HepG2 (cell line): Measurements from ENCODE around the gene FOXA1. TPM values are rescaled to one million over a fixed set of nuclear protein-coding genes. Genes with fewer than 3 reads are reported as not detected.

Experiments
- ATAC-seq: fragments of 200-7000 bp; cut with Tn5 transposase; 3 replicates; pipeline ENCODE4 v1.9.1; 2020; ENCODE audit warnings: mild to moderate bottlenecking, moderate library complexity
- BruUV-seq: library from RNA; stranded (reverse); fragments of 400-500 nt; replicated peaks from 2 replicates; lab custom pipeline; 2021; lab: Mats Ljungman, UMichigan
- CTCF ChIA-PET: fragments of 300-600 bp; formaldehyde crosslinking; extraction: SDS; loops from one replicate; lab custom pipeline; 2021; ENCODE audit warnings: low total read pairs, inconsistent platforms, low intra/inter-chr PET ratio; lab: Yijun Ruan, JAX
- POLR2A ChIA-PET: fragments of 350-600 bp; sonication (Branson Sonifier 250); formaldehyde crosslinking; loops from one replicate; lab custom pipeline; 2020; ENCODE audit warnings: antibody characterized with exemption, inconsistent platforms; lab: Yijun Ruan, JAX
- DNase-seq: peaks from one replicate; pipeline ENCODE4 v3.0.0-alpha.2; 2015; ENCODE audit warnings: low spot score
- FAIRE-seq: peaks from 3 replicates; lab custom pipeline; 2011; peaks lifted over from hg19 to GRCh38; lab: Jason Lieb, UNC
- H2AFZ ChIP-seq: one replicate; pipeline ENCODE4 v1.6.1; 2011; ENCODE audit warnings: low read length, inconsistent platforms
- H3K27ac ChIP-seq: fragments of 300-600 bp; 3 replicates; pipeline ENCODE4 v1.8.0; 2011; ENCODE audit warnings: mixed run types, mild to moderate bottlenecking, mixed read lengths, low read length, inconsistent platforms; ENCODE audit not compliant: insufficient read depth; ENCODE audit errors: extremely low read length
- H3K27me3 ChIP-seq, 2 experiments: fragments of 200-600 bp in 1 of 2; 2 replicates in 1 of 2; 3 replicates in 1 of 2; pipeline versions ENCODE4 v1.6.0 to v1.8.0; 2011; ENCODE audit warnings: low read length in 2 of 2, mild to moderate bottlenecking in 2 of 2, moderate library complexity in 2 of 2, inconsistent platforms in 1 of 2; ENCODE audit not compliant: insufficient read depth in 2 of 2, control insufficient read depth in 1 of 2
- H3K36me3 ChIP-seq, 2 experiments: fragments of 200-600 bp in 1 of 2; replicated peaks in 1 of 2; 2 replicates in 1 of 2; 3 replicates in 1 of 2; pipeline versions ENCODE4 v1.5.1 to v1.8.0; 2011; ENCODE audit warnings: low read length in 2 of 2, inconsistent platforms in 1 of 2; ENCODE audit not compliant: insufficient read depth in 2 of 2, control insufficient read depth in 1 of 2
- H3K4me1 ChIP-seq: 2 replicates; pipeline ENCODE4 v1.5.1; 2012; ENCODE audit warnings: low read length, inconsistent platforms; ENCODE audit not compliant: insufficient read depth
- H3K4me2 ChIP-seq: 2 replicates; pipeline ENCODE4 v1.6.0; 2011; ENCODE audit warnings: low read depth, low read length, inconsistent platforms
- H3K4me3 ChIP-seq, 3 experiments: fragments of 200-600 bp in 1 of 3; sonication (generic), shearing (Covaris generic) in 1 of 3; replicated peaks in 1 of 3; 2 replicates each; pipeline ENCODE4 v1.5.1; 2011 to 2016; ENCODE audit warnings: low read length in 3 of 3, inconsistent platforms in 2 of 3, low read depth in 2 of 3, mild to moderate bottlenecking in 2 of 3, control low read depth in 1 of 3, mixed read lengths in 1 of 3; ENCODE audit not compliant: insufficient read depth in 1 of 3
- H3K79me2 ChIP-seq: one replicate; pipeline ENCODE4 v1.6.1; 2011; ENCODE audit warnings: low read length, inconsistent platforms; ENCODE audit not compliant: insufficient read depth
- H3K9ac ChIP-seq: 2 replicates; pipeline ENCODE4 v1.6.0; 2011; ENCODE audit warnings: mild to moderate bottlenecking, low read depth, low read length, inconsistent platforms; ENCODE audit not compliant: insufficient read depth
- H3K9me3 ChIP-seq: 2 replicates; pipeline ENCODE4 v1.5.1; 2012; ENCODE audit warnings: mild to moderate bottlenecking, low read length
- H4K20me1 ChIP-seq: 2 replicates; pipeline ENCODE4 v1.6.0; 2011; ENCODE audit warnings: inconsistent platforms, mild to moderate bottlenecking, low read length, moderate library complexity; ENCODE audit not compliant: insufficient read depth
- BORCS8-MEF2B ChIP-seq: sonication (generic); formaldehyde crosslinking; IDR thresholded peaks from 2 replicates; pipeline ENCODE4 v1.8.0; 2022; ENCODE audit warnings: mild to moderate bottlenecking, missing genetic modification reagents
- CENPT ChIP-seq: sonication (generic); formaldehyde crosslinking; IDR thresholded peaks from 2 replicates; pipeline ENCODE4 v1.8.0; 2022; ENCODE audit warnings: low read depth, mild to moderate bottlenecking, moderate library complexity, missing genetic modification reagents
- CREB3 ChIP-seq: sonication (generic); formaldehyde crosslinking; IDR thresholded peaks from 2 replicates; pipeline ENCODE4 v1.5.0; 2020; ENCODE audit warnings: missing genetic modification reagents
- GATAD1 ChIP-seq: IDR thresholded peaks from 2 replicates; pipeline ENCODE4 v1.6.1; 2016; ENCODE audit warnings: missing genetic modification reagents, missing compliant biosample characterization
- HNRNPK ChIP-seq: fragments of 200-400 bp; formaldehyde crosslinking; IDR thresholded peaks from 2 replicates; pipeline ENCODE4 v1.6.1; 2018; ENCODE audit warnings: low read length, low read depth, moderate library complexity, mild to moderate bottlenecking; ENCODE audit not compliant: poor library complexity, severe bottlenecking
- HOXA9 ChIP-seq: sonication (generic); formaldehyde crosslinking; IDR thresholded peaks from 2 replicates; pipeline ENCODE4 v1.8.1; 2022; ENCODE audit warnings: missing genetic modification reagents, mild to moderate bottlenecking, moderate library complexity, borderline replicate concordance
- KAT8 ChIP-seq: IDR thresholded peaks from 2 replicates; pipeline ENCODE4 v1.6.1; 2016; ENCODE audit warnings: missing genetic modification reagents, missing compliant biosample characterization
- LCORL ChIP-seq, 2 experiments: fragments of 450-650 bp in 1 of 2; sonication (generic) in 1 of 2; formaldehyde crosslinking in 1 of 2; IDR thresholded peaks; 2 replicates each; pipeline versions ENCODE4 v1.5.0 to v1.6.1; 2017 to 2020; ENCODE audit warnings: antibody characterized with exemption in 1 of 2, missing genetic modification reagents in 1 of 2
- MIER2 ChIP-seq: IDR thresholded peaks from 2 replicates; pipeline ENCODE4 v1.6.1; 2016; ENCODE audit warnings: missing biosample characterization, missing genetic modification reagents
- MXI1 ChIP-seq: IDR thresholded peaks from 3 replicates; pipeline ENCODE4 v1.6.1; 2012; ENCODE audit warnings: low read depth, low read length, inconsistent platforms, borderline replicate concordance
- NPAS2 ChIP-seq: sonication (generic); formaldehyde crosslinking; IDR thresholded peaks from 2 replicates; pipeline ENCODE4 v1.8.0; 2022; ENCODE audit warnings: mild to moderate bottlenecking, missing genetic modification reagents, borderline replicate concordance
- NR0B2 ChIP-seq: sonication (generic); formaldehyde crosslinking; IDR thresholded peaks from 2 replicates; pipeline ENCODE4 v1.4.0; 2020; ENCODE audit warnings: mild to moderate bottlenecking, missing genetic modification reagents
- RBFOX2 ChIP-seq: fragments of 200-400 bp; formaldehyde crosslinking; IDR thresholded peaks from 2 replicates; pipeline ENCODE4 v1.6.1; 2017; ENCODE audit warnings: low read depth, mild to moderate bottlenecking, low read length
- SAP130 ChIP-seq: IDR thresholded peaks from 2 replicates; pipeline ENCODE4 v1.6.1; 2016; ENCODE audit warnings: low read depth
- SRSF9 ChIP-seq: fragments of 200-400 bp; formaldehyde crosslinking; IDR thresholded peaks from 2 replicates; pipeline ENCODE4 v1.6.1; 2018; ENCODE audit warnings: borderline replicate concordance, mild to moderate bottlenecking, low read depth, low read length; ENCODE audit not compliant: insufficient read depth, poor library complexity, severe bottlenecking
- SSRP1 ChIP-seq: IDR thresholded peaks from 2 replicates; pipeline ENCODE4 v1.6.1; 2016; ENCODE audit warnings: control low read depth
- THAP7 ChIP-seq: sonication (generic); formaldehyde crosslinking; IDR thresholded peaks from 2 replicates; pipeline ENCODE4 v1.8.1; 2023; ENCODE audit warnings: mild to moderate bottlenecking, missing genetic modification reagents
- TOE1 ChIP-seq: sonication (generic); formaldehyde crosslinking; IDR thresholded peaks from 2 replicates; pipeline ENCODE4 v1.4.0; 2020; ENCODE audit warnings: mild to moderate bottlenecking, missing genetic modification reagents
- ZNF264 ChIP-seq: sonication (generic); formaldehyde crosslinking; IDR thresholded peaks from 2 replicates; pipeline ENCODE4 v1.4.0; 2020; ENCODE audit warnings: missing genetic modification reagents
- ZNF33B ChIP-seq: sonication (generic); formaldehyde crosslinking; IDR thresholded peaks from 2 replicates; pipeline ENCODE4 v1.5.1; 2020; ENCODE audit warnings: mild to moderate bottlenecking, missing genetic modification reagents
- ZNF761 ChIP-seq: sonication (generic); formaldehyde crosslinking; conservative IDR thresholded peaks from 2 replicates; pipeline ENCODE4 v1.4.0; 2020; ENCODE audit warnings: mild to moderate bottlenecking, missing genetic modification reagents
- WGBS: methylation state at CpG from one replicate; pipeline ENCODE4 v1.1.6; 2017; ENCODE audit warnings: low lambda C conversion rate; 5-methylcytosine and 5-hydroxymethylcytosine counted together
- in situ Hi-C: cut with HindIII; loops from 2 replicates; pipeline ENCODE4 v1.10.0; 2017; ENCODE audit warnings: low pct_unique_long_range_greater_than_20kb; ENCODE audit not compliant: extremely low pct_ligation_motif_present
- intact Hi-C: fragments of 100-400 bp; cut with micrococcal nuclease; formaldehyde crosslinking; loops from one replicate; pipeline ENCODE4 v1.10.0; 2022; ENCODE audit not compliant: unreplicated experiment
- polyA plus RNA-seq, 8 experiments: library from polyadenylated mRNA; depleted of rRNA in 3 of 8; stranded (reverse) in 7 of 8; unstranded in 1 of 8; fragments of >200 nt; fragmentation: Illumina TruSeq in 4 of 8; extraction: Trizol in 4 of 8; gene quantifications; 2 replicates each; pipeline versions ENCODE4 v1.2.1 to v1.2.3, GENCODE V29; 2011 to 2016; ENCODE audit warnings: low read depth in 4 of 8, missing spikeins in 1 of 8, mixed read lengths in 1 of 8; ENCODE audit not compliant: insufficient read depth in 1 of 8
- total RNA-seq, 5 experiments: library from RNA; depleted of rRNA; stranded (reverse); fragments of >200 nt; fragmentation: Illumina TruSeq; extraction: Trizol; gene quantifications; 2 replicates each; pipeline ENCODE4 v1.2.3, GENCODE V29; 2016; ENCODE audit warnings: low read depth in 1 of 5
- TF ChIP-seq, protein P1 (sequence below): sonication (generic); formaldehyde crosslinking; IDR thresholded peaks from 2 replicates; pipeline ENCODE4 v1.4.0; 2020; ENCODE audit warnings: mild to moderate bottlenecking, missing genetic modification reagents, borderline replicate concordance

FOXA1 gene
- total and polyA plus RNA-seq, 2 of the 13 experiments (the other 11 are each of a cell fraction or from before 2014, with no cell fraction given): 43.4 to 58.6 TPM

DNA sequence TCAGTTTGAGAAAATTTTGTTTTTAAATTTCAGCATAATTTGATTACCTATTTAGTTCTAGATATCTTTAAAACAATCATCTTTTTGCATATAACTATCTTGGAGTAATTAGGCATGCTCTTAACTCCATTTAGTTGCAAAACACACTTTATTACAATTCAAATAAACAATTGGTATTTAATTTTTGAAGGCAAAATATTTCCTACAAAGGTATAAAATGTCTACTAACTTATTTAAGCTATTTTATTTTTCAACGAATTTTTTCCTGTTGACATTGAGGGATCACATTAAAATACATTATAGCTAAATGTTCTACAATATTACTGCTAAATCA lies 8.3 kb downstream of the FOXA1 start:
- BruUV-seq: no TSS peak
- Histone ChIP-seq H2AFZ (peak overlapping the region; percentile 89), H3K36me3 (peaks cover 3 to 6% of the 10 kb centered on the region in 2 experiments), H3K4me2 (peak overlapping the region; percentile 84), H3K27ac (peak overlapping the region; percentile 89), H3K79me2 (peaks cover 34% of the 10 kb centered on the region), H3K9ac (0 out of 2 replicates have a peak overlapping the region, but pooled peaks have one; percentile 88), H3K27me3 (no peaks in the 10 kb centered on the region; a peak in 1 of 5 replicates), H3K9me3 (no peaks in the 10 kb centered on the region), H3K4me1 (peaks cover 51% of the 10 kb centered on the region), H4K20me1 (no peaks in the 10 kb centered on the region), H3K4me3 (peak overlapping the region in 2 of 3 experiments; percentile 72 to 91; a peak in 3 of 6 replicates)
- no peak for DNase-seq
- no peak for ATAC-seq
- ChIA-PET CTCF (no interaction called here), POLR2A (interaction anchor here (0.9 to 4.2 kb wide), 11 partner anchors 9 to 1583 kb away, joined by 3 to 35 read pairs (median 5); partner anchors contain the start of genes FOXA1, TRAPPC6B and TTC6)
- FAIRE-seq: no peak
- 50% methylated on average over 1 of the region's 1 CpG for WGBS
- intact Hi-C loops (loop anchor here (2.0 to 5.0 kb wide), 2 partner anchors 40 to 244 kb away; no protein-coding TSS in a partner anchor), in situ Hi-C loops (no loop called here)
- no peak for TF ChIP-seq NR0B2 (CRISPR knock-in tag)
- TF ChIP-seq THAP7 (CRISPR knock-in tag): no peak
- no peak for TF ChIP-seq ZNF264
- TF ChIP-seq HOXA9 (CRISPR knock-in tag): no peak
- TF ChIP-seq GATAD1: 0 out of 2 replicates have a peak, but pooled peaks have one; percentile 4
- TF ChIP-seq KAT8 (CRISPR knock-in tag): no peak; the same call in 1 of the 2 replicates
- TF ChIP-seq RBFOX2: 0 out of 2 replicates have a peak, but pooled peaks have one; percentile 21
- no peak for TF ChIP-seq ZNF761 (CRISPR knock-in tag)
- no peak for TF ChIP-seq SSRP1 (CRISPR knock-in tag)
- TF ChIP-seq HNRNPK: no peak
- no peak for TF ChIP-seq MXI1
- TF ChIP-seq BORCS8-MEF2B (CRISPR knock-in tag): no peak
- no peak for TF ChIP-seq LCORL (IDR thresholded peaks at IDR 0.05)
- peak; percentile 29; the same call in 1 of the 2 replicates for TF ChIP-seq LCORL (CRISPR knock-in tag; IDR thresholded peaks at IDR 0.05)
- TF ChIP-seq MIER2 (CRISPR knock-in tag): no peak
- no peak for TF ChIP-seq CREB3 (CRISPR knock-in tag)
- TF ChIP-seq NPAS2: no peak
- 0 out of 2 replicates have a peak, but pooled peaks have one; percentile 1 for TF ChIP-seq SAP130 (CRISPR knock-in tag)
- TF ChIP-seq, protein P1, sequence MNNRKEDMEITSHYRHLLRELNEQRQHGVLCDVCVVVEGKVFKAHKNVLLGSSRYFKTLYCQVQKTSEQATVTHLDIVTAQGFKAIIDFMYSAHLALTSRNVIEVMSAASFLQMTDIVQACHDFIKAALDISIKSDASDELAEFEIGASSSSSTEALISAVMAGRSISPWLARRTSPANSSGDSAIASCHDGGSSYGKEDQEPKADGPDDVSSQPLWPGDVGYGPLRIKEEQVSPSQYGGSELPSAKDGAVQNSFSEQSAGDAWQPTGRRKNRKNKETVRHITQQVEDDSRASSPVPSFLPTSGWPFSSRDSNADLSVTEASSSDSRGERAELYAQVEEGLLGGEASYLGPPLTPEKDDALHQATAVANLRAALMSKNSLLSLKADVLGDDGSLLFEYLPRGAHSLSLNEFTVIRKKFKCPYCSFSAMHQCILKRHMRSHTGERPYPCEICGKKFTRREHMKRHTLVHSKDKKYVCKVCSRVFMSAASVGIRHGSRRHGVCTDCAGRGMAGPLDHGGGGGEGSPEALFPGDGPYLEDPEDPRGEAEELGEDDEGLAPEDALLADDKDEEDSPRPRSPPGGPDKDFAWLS (CRISPR knock-in tag): no peak
- TF ChIP-seq TOE1 (CRISPR knock-in tag): no peak
- no peak for TF ChIP-seq ZNF33B (CRISPR knock-in tag)
- TF ChIP-seq CENPT (CRISPR knock-in tag): no peak
- TF ChIP-seq SRSF9: no peak
